ENCODE results near the gene RASSF3.
A peak's percentile ranks its signal among the peaks of the same experiment; 100 is the strongest.

The RASSF3 gene

DNA sequence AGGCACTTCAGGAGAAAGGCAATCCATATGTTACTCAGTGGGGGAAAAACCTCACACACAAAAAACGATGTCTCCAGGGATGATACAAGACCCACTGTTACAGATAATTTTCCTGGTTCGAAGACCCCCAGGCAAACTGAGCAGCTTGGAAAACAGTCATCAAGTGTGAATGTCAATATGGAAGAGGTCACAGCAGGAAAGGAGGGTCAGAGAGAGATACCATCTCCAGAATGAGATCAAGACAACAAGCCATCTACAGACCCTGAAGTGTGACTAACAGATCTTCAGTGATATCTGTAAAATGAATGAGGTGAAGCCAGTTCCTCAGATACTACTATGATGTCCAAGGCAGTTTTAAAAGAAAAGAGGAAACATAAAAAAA lies 120.3 kb downstream of the RASSF3 start:
- peaks cover 8 to 85% of the 10 kb centered on the region in 2 experiments for H3K36me3 ChIP-seq (ENCODE audit: control insufficient read depth in 1 of 2, insufficient read depth in 2 of 2, low read depth in 1 of 2, low read length in 2 of 2)
- no peak overlapping the region for H3K27ac ChIP-seq (ENCODE audit: low read length, poor library complexity, severe bottlenecking)
- H3K18ac ChIP-seq (ENCODE audit: low read depth in 1 of 2, low read length in 2 of 2), result no peak overlapping the region
- H2AFZ ChIP-seq (ENCODE audit: low read depth, low read length), result no peak overlapping the region
- no peak overlapping the region for H2BK120ac ChIP-seq (ENCODE audit: low read depth, low read length)
- H3K23ac ChIP-seq (ENCODE audit: low read length in 2 of 2), result no peak overlapping the region
- no peak overlapping the region for H2AK5ac ChIP-seq (ENCODE audit: low read length, severe bottlenecking)
- no peak overlapping the region for H3K4me3 ChIP-seq (ENCODE audit: insufficient read depth in 1 of 2, low read depth in 1 of 2, low read length in 2 of 2)
- H2BK5ac ChIP-seq (ENCODE audit: low read depth, low read length, poor library complexity, severe bottlenecking), result no peak overlapping the region
- H3K9me3 ChIP-seq (ENCODE audit: control insufficient read depth, low read length), result no peaks in the 10 kb centered on the region
- H2BK12ac ChIP-seq (ENCODE audit: low read length in 2 of 2), result no peak overlapping the region
- H3K9ac ChIP-seq (ENCODE audit: low read length), result no peak overlapping the region
- no peak overlapping the region for H4K91ac ChIP-seq (ENCODE audit: low read length)
- no peak overlapping the region for H3K14ac ChIP-seq (ENCODE audit: low read length in 2 of 2)
- H3K4me1 ChIP-seq (ENCODE audit: control insufficient read depth, insufficient read depth, low read depth, low read length), result peaks cover 2% of the 10 kb centered on the region
- peak; percentile 15 for DNase-seq
- no peak overlapping the region for H4K8ac ChIP-seq (ENCODE audit: low read length)
- no peaks in the 10 kb centered on the region for H3K27me3 ChIP-seq (ENCODE audit: control insufficient read depth in 1 of 2, insufficient read depth in 1 of 2, low read length in 2 of 2)
- no peaks in the 10 kb centered on the region for H3K79me1 ChIP-seq (replicated peaks; ENCODE audit: low read length, poor library complexity, severe bottlenecking)
- H3K4me2 ChIP-seq (ENCODE audit: low read length, poor library complexity, severe bottlenecking), result no peak overlapping the region
- WGBS, result 29% methylated on average over 1 of the region's 2 CpGs
- H2BK15ac ChIP-seq (ENCODE audit: low read depth, poor library complexity, severe bottlenecking), result no peak overlapping the region
- no peak overlapping the region for H3K4ac ChIP-seq (ENCODE audit: low read depth in 1 of 2, low read length in 2 of 2)

DNA sequence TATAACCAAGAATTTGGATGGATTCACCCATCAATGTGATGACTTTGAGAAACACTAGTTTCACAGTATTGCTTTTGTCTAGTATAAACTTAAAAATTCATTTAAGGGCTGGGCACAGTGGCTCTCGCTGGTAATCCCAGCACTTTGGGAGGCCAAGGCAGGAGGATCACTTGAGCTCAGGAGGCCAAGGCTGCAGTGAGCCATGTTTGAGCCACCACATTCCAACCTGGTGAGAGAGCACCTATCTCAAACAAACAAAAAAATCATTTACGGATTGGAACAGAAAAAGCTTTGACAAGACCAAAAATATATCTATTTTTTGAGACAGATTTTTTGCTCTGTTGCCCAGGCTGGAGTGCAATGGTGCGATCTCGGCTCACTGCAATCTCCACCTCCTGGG lies 121.4 kb downstream of the RASSF3 start:
- Histone ChIP-seq H3K23ac (ENCODE audit: low read length in 2 of 2) (no peak overlapping the region), H3K4me2 (ENCODE audit: low read length, poor library complexity, severe bottlenecking) (no peak overlapping the region), H3K18ac (ENCODE audit: low read depth in 1 of 2, low read length in 2 of 2) (no peak overlapping the region), H2AFZ (ENCODE audit: low read depth, low read length) (no peak overlapping the region), H2BK120ac (ENCODE audit: low read depth, low read length) (no peak overlapping the region), H3K9ac (ENCODE audit: low read length) (no peak overlapping the region), H3K79me1 (replicated peaks; ENCODE audit: low read length, poor library complexity, severe bottlenecking) (no peaks in the 10 kb centered on the region), H3K4me3 (ENCODE audit: insufficient read depth in 1 of 2, low read depth in 1 of 2, low read length in 2 of 2) (no peak overlapping the region), H3K9me3 (ENCODE audit: control insufficient read depth, low read length) (no peaks in the 10 kb centered on the region), H3K36me3 (ENCODE audit: control insufficient read depth in 1 of 2, insufficient read depth in 2 of 2, low read depth in 1 of 2, low read length in 2 of 2) (peaks cover 10 to 88% of the 10 kb centered on the region in 2 experiments), H2BK15ac (ENCODE audit: low read depth, poor library complexity, severe bottlenecking) (no peak overlapping the region), H2BK5ac (ENCODE audit: low read depth, low read length, poor library complexity, severe bottlenecking) (no peak overlapping the region), H3K4me1 (ENCODE audit: control insufficient read depth, insufficient read depth, low read depth, low read length) (peaks cover 2% of the 10 kb centered on the region), H3K27me3 (ENCODE audit: control insufficient read depth in 1 of 2, insufficient read depth in 1 of 2, low read length in 2 of 2) (no peaks in the 10 kb centered on the region), H3K14ac (ENCODE audit: low read length in 2 of 2) (no peak overlapping the region), H2AK5ac (ENCODE audit: low read length, severe bottlenecking) (no peak overlapping the region), H3K27ac (ENCODE audit: low read length, poor library complexity, severe bottlenecking) (no peak overlapping the region), H2BK12ac (ENCODE audit: low read length in 2 of 2) (no peak overlapping the region), H3K4ac (ENCODE audit: low read depth in 1 of 2, low read length in 2 of 2) (no peak overlapping the region), H4K91ac (ENCODE audit: low read length) (no peak overlapping the region), H4K8ac (ENCODE audit: low read length) (no peak overlapping the region)
- WGBS, result 86% methylated on average over 2 of the region's 4 CpGs
- no peak for DNase-seq

DNA sequence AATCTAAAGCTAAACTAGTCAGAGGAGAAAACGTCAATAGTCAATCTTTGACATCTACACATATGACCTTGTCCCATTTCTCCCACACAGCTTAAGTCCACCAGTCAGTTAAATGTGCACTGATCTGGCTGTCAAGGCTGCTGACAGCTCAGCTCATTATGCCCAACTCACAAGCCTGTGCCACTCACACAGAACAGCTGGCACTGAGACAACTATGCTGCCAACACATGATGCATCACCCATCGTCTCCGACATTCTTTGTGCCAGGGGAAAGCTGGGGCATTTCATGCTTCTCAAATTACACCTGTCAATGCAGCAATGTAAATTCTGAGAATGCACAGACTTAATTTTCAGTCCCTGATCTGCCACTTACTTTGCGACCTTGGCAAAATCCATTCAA lies 123.6 kb downstream of the RASSF3 start:
- H2AFZ ChIP-seq (ENCODE audit: low read depth, low read length), result no peak overlapping the region
- 90% methylated on average over 4 of the region's 4 CpGs for WGBS
- no peaks in the 10 kb centered on the region for H3K27me3 ChIP-seq (ENCODE audit: control insufficient read depth in 1 of 2, insufficient read depth in 1 of 2, low read length in 2 of 2)
- no peaks in the 10 kb centered on the region for H3K9me3 ChIP-seq (ENCODE audit: control insufficient read depth, low read length)
- H3K23ac ChIP-seq (ENCODE audit: low read length in 2 of 2), result no peak overlapping the region
- no peak overlapping the region for H3K18ac ChIP-seq (ENCODE audit: low read depth in 1 of 2, low read length in 2 of 2)
- no peak overlapping the region for H3K27ac ChIP-seq (ENCODE audit: low read length, poor library complexity, severe bottlenecking)
- H2BK12ac ChIP-seq (ENCODE audit: low read length in 2 of 2), result no peak overlapping the region
- no peak overlapping the region for H3K9ac ChIP-seq (ENCODE audit: low read length)
- H3K14ac ChIP-seq (ENCODE audit: low read length in 2 of 2), result no peak overlapping the region
- no peak overlapping the region for H2AK5ac ChIP-seq (ENCODE audit: low read length, severe bottlenecking)
- no peak overlapping the region for H3K4me3 ChIP-seq (ENCODE audit: insufficient read depth in 1 of 2, low read depth in 1 of 2, low read length in 2 of 2)
- no peak overlapping the region for H3K4me2 ChIP-seq (ENCODE audit: low read length, poor library complexity, severe bottlenecking)
- no peak overlapping the region for H2BK120ac ChIP-seq (ENCODE audit: low read depth, low read length)
- H3K36me3 ChIP-seq (ENCODE audit: control insufficient read depth in 1 of 2, insufficient read depth in 2 of 2, low read depth in 1 of 2, low read length in 2 of 2), result peaks cover 7 to 87% of the 10 kb centered on the region in 2 experiments
- no peak overlapping the region for H2BK15ac ChIP-seq (ENCODE audit: low read depth, poor library complexity, severe bottlenecking)
- peaks cover 2% of the 10 kb centered on the region for H3K4me1 ChIP-seq (ENCODE audit: control insufficient read depth, insufficient read depth, low read depth, low read length)
- H4K91ac ChIP-seq (ENCODE audit: low read length), result no peak overlapping the region
- H4K8ac ChIP-seq (ENCODE audit: low read length), result no peak overlapping the region
- no peak for DNase-seq
- no peaks in the 10 kb centered on the region for H3K79me1 ChIP-seq (replicated peaks; ENCODE audit: low read length, poor library complexity, severe bottlenecking)
- H3K4ac ChIP-seq (ENCODE audit: low read depth in 1 of 2, low read length in 2 of 2), result no peak overlapping the region
- no peak overlapping the region for H2BK5ac ChIP-seq (ENCODE audit: low read depth, low read length, poor library complexity, severe bottlenecking)

- Histone ChIP-seq H3K9ac (ENCODE audit: low read length) (no peak overlapping the region), H3K18ac (ENCODE audit: low read depth in 1 of 2, low read length in 2 of 2) (no peak overlapping the region), H4K8ac (ENCODE audit: low read length) (no peak overlapping the region), H3K27ac (ENCODE audit: low read length, poor library complexity, severe bottlenecking) (no peak overlapping the region), H2AK5ac (ENCODE audit: low read length, severe bottlenecking) (no peak overlapping the region), H3K4me3 (ENCODE audit: insufficient read depth in 1 of 2, low read depth in 1 of 2, low read length in 2 of 2) (no peak overlapping the region), H3K9me3 (ENCODE audit: control insufficient read depth, low read length) (no peaks in the 10 kb centered on the region), H3K4me1 (ENCODE audit: control insufficient read depth, insufficient read depth, low read depth, low read length) (peaks cover 2% of the 10 kb centered on the region), H3K4me2 (ENCODE audit: low read length, poor library complexity, severe bottlenecking) (no peak overlapping the region), H4K91ac (ENCODE audit: low read length) (no peak overlapping the region), H2BK120ac (ENCODE audit: low read depth, low read length) (no peak overlapping the region), H3K36me3 (ENCODE audit: control insufficient read depth in 1 of 2, insufficient read depth in 2 of 2, low read depth in 1 of 2, low read length in 2 of 2) (peaks cover 11 to 89% of the 10 kb centered on the region in 2 experiments), H3K23ac (ENCODE audit: low read length in 2 of 2) (no peak overlapping the region), H2BK15ac (ENCODE audit: low read depth, poor library complexity, severe bottlenecking) (no peak overlapping the region), H3K14ac (ENCODE audit: low read length in 2 of 2) (no peak overlapping the region), H3K27me3 (ENCODE audit: control insufficient read depth in 1 of 2, insufficient read depth in 1 of 2, low read length in 2 of 2) (no peaks in the 10 kb centered on the region), H2BK12ac (ENCODE audit: low read length in 2 of 2) (no peak overlapping the region), H3K79me1 (replicated peaks; ENCODE audit: low read length, poor library complexity, severe bottlenecking) (no peaks in the 10 kb centered on the region), H3K4ac (ENCODE audit: low read depth in 1 of 2, low read length in 2 of 2) (no peak overlapping the region), H2AFZ (ENCODE audit: low read depth, low read length) (no peak overlapping the region), H2BK5ac (ENCODE audit: low read depth, low read length, poor library complexity, severe bottlenecking) (no peak overlapping the region)
- no peak for DNase-seq
Measured at GRCh38 chr12:64735442-64735841, 125.1 kb downstream of the RASSF3 start.
